ENCODE measurements around the gene PA2G4.
"Not testable (repeated sequence)": the region's sequence is repeated elsewhere in the genome, so short reads cannot be mapped to it uniquely, and the experiment has no call there.

Gene PA2G4

GRCh38 chr12:56071648-56072047, 32.7 kb upstream of the PA2G4 start:
- Histone ChIP-seq H3K36me3 (ENCODE audit: insufficient read depth, low read length) (no peaks in the 10 kb centered on the region), H2AFZ (ENCODE audit: low read depth, low read length) (no peak overlapping the region), H3K4me2 (ENCODE audit: insufficient read depth, low read length) (no peak overlapping the region), H3K4me3 (ENCODE audit: low read depth in 1 of 2, low read length in 2 of 2) (no peak overlapping the region), H3K9ac (ENCODE audit: low read depth, low read length) (no peak overlapping the region), H4K20me1 (ENCODE audit: insufficient read depth, low read length) (no peaks in the 10 kb centered on the region), H3K4me1 (ENCODE audit: insufficient read depth, low read length) (no peaks in the 10 kb centered on the region), H3K27me3 (ENCODE audit: insufficient read depth, low read length, poor library complexity) (no peaks in the 10 kb centered on the region), H3K9me3 (ENCODE audit: insufficient read depth, low read length, severe bottlenecking) (no peaks in the 10 kb centered on the region), H3K27ac (ENCODE audit: low read length) (no peak overlapping the region), H3K79me2 (ENCODE audit: insufficient read depth, low read length) (no peaks in the 10 kb centered on the region)
- DNase-seq (no peak), ATAC-seq (ENCODE audit: insufficient read depth, low read depth) (no peak)
- TF ChIP-seq CTCF (IDR thresholded peaks at IDR 0.05; ENCODE audit: borderline replicate concordance, extremely low read depth, low read length, poor library complexity, severe bottlenecking) (no peak), EZH2 (IDR thresholded peaks at IDR 0.05; ENCODE audit: borderline replicate concordance, low read depth, low read length, severe bottlenecking) (no peak)

- Histone ChIP-seq H3K9me3 (ENCODE audit: insufficient read depth, low read length, severe bottlenecking) (no peaks in the 10 kb centered on the region), H3K27me3 (ENCODE audit: insufficient read depth, low read length, poor library complexity) (peaks cover 7% of the 10 kb centered on the region), H3K4me3 (ENCODE audit: low read depth in 1 of 2, low read length in 2 of 2) (no peak overlapping the region), H3K4me1 (ENCODE audit: insufficient read depth, low read length) (peaks cover 4% of the 10 kb centered on the region), H3K27ac (ENCODE audit: low read length) (no peak overlapping the region), H2AFZ (ENCODE audit: low read depth, low read length) (no peak overlapping the region), H3K9ac (ENCODE audit: low read depth, low read length) (no peak overlapping the region), H4K20me1 (ENCODE audit: insufficient read depth, low read length) (no peaks in the 10 kb centered on the region), H3K4me2 (ENCODE audit: insufficient read depth, low read length) (no peak overlapping the region), H3K79me2 (ENCODE audit: insufficient read depth, low read length) (no peaks in the 10 kb centered on the region), H3K36me3 (ENCODE audit: insufficient read depth, low read length) (no peaks in the 10 kb centered on the region)
- ATAC-seq (ENCODE audit: insufficient read depth, low read depth) (no peak), DNase-seq (no peak)
- TF ChIP-seq EZH2 (IDR thresholded peaks at IDR 0.05; ENCODE audit: borderline replicate concordance, low read depth, low read length, severe bottlenecking): no peak
- no peak for TF ChIP-seq CTCF (IDR thresholded peaks at IDR 0.05; ENCODE audit: borderline replicate concordance, extremely low read depth, low read length, poor library complexity, severe bottlenecking)
Measured at GRCh38 chr12:56074396-56074795, 30.0 kb upstream of the PA2G4 start.

GRCh38 chr12:56077966-56078365, 26.4 kb upstream of the PA2G4 start:
- not testable (repeated sequence) for H2AFZ ChIP-seq (ENCODE audit: low read depth, low read length); H3K79me2 ChIP-seq (ENCODE audit: insufficient read depth, low read length); DNase-seq; ATAC-seq (ENCODE audit: insufficient read depth, low read depth); H3K9ac ChIP-seq (ENCODE audit: low read depth, low read length); H3K4me3 ChIP-seq (ENCODE audit: low read depth in 1 of 2, low read length in 2 of 2); H3K27ac ChIP-seq (ENCODE audit: low read length); H3K36me3 ChIP-seq (ENCODE audit: insufficient read depth, low read length); H4K20me1 ChIP-seq (ENCODE audit: insufficient read depth, low read length); H3K9me3 ChIP-seq (ENCODE audit: insufficient read depth, low read length, severe bottlenecking); H3K4me2 ChIP-seq (ENCODE audit: insufficient read depth, low read length)
- Histone ChIP-seq H3K4me1 (ENCODE audit: insufficient read depth, low read length) (peaks cover 20% of the 10 kb centered on the region), H3K27me3 (ENCODE audit: insufficient read depth, low read length, poor library complexity) (peaks cover 41% of the 10 kb centered on the region)

GRCh38 chr12:56078427-56078826, 25.9 kb upstream of the PA2G4 start:
- no peak overlapping the region for H3K9ac ChIP-seq (ENCODE audit: low read depth, low read length)
- H4K20me1 ChIP-seq (ENCODE audit: insufficient read depth, low read length): no peaks in the 10 kb centered on the region; the same call in 1 of the 2 replicates
- DNase-seq (no peak), ATAC-seq (ENCODE audit: insufficient read depth, low read depth) (no peak)
- H2AFZ ChIP-seq (ENCODE audit: low read depth, low read length): no peak overlapping the region
- TF ChIP-seq EZH2 (IDR thresholded peaks at IDR 0.05; ENCODE audit: borderline replicate concordance, low read depth, low read length, severe bottlenecking) (no peak), CTCF (IDR thresholded peaks at IDR 0.05; ENCODE audit: borderline replicate concordance, extremely low read depth, low read length, poor library complexity, severe bottlenecking) (no peak)
- H3K4me2 ChIP-seq (ENCODE audit: insufficient read depth, low read length): no peak overlapping the region
- no peak overlapping the region for H3K27ac ChIP-seq (ENCODE audit: low read length)
- H3K79me2 ChIP-seq (ENCODE audit: insufficient read depth, low read length): no peaks in the 10 kb centered on the region
- H3K27me3 ChIP-seq (ENCODE audit: insufficient read depth, low read length, poor library complexity): peaks cover 43% of the 10 kb centered on the region
- no peak overlapping the region for H3K4me3 ChIP-seq (ENCODE audit: low read depth in 1 of 2, low read length in 2 of 2)
- H3K36me3 ChIP-seq (ENCODE audit: insufficient read depth, low read length): no peaks in the 10 kb centered on the region
- no peaks in the 10 kb centered on the region for H3K9me3 ChIP-seq (ENCODE audit: insufficient read depth, low read length, severe bottlenecking)
- peaks cover 20% of the 10 kb centered on the region for H3K4me1 ChIP-seq (ENCODE audit: insufficient read depth, low read length)
